ENCODE results near the gene LOC128125822. TPM values are rescaled to one million over a fixed set of nuclear protein-coding genes. Genes with fewer than 3 reads are reported as not detected.

Gene LOC128125822

DNA sequence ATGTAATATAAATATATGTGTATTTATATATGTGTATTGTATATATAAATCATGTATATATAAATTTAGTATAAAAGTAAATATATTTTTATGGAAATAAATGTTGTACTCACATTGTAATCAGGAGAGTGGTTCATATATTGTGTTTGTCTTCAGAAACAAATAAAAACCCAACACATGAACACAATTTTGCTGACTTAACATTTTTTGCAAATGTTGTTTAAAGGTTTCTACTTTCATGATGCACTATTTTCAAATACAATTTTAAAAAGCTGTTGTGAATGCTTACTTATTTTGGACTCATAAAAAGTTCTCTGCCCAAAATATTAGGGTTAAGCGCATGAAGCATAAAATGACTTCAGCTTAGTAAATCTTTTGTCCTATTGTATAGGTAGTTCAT, 39.3 kb downstream of the LOC128125822 start:
- no peaks in the 10 kb centered on the region for H3K9me3 Mint-ChIP-seq (ENCODE audit: unreplicated experiment)

DNA sequence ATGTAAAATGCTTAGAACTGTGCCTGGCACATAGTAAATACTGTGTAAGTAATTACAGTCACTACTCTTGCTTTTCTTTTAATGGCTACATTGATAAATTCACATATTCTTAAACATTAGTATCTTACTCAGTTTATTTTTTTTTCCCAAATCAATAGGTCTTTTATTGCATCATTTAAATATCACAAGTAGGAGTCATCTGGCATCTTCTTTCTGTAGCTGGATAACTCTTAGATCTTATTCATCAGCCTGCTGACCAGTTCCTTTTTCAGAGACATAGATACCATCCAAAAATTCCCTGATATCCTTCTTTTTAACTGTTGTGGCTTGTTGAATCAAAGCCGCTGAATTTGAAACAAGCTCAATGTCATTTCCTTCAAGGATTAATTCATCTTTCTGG, 43.3 kb downstream of the LOC128125822 start:
- Mint-ChIP-seq H3K4me3 (ENCODE audit: unreplicated experiment) (no peak overlapping the region), H3K27ac (ENCODE audit: unreplicated experiment) (no peak overlapping the region), H3K9me3 (ENCODE audit: unreplicated experiment) (no peaks in the 10 kb centered on the region), H3K27me3 (ENCODE audit: unreplicated experiment) (peaks cover 2% of the 10 kb centered on the region), H3K4me1 (ENCODE audit: unreplicated experiment) (no peaks in the 10 kb centered on the region), H3K36me3 (ENCODE audit: low read depth, unreplicated experiment) (no peaks in the 10 kb centered on the region)
- TF ChIP-seq, protein P1, sequence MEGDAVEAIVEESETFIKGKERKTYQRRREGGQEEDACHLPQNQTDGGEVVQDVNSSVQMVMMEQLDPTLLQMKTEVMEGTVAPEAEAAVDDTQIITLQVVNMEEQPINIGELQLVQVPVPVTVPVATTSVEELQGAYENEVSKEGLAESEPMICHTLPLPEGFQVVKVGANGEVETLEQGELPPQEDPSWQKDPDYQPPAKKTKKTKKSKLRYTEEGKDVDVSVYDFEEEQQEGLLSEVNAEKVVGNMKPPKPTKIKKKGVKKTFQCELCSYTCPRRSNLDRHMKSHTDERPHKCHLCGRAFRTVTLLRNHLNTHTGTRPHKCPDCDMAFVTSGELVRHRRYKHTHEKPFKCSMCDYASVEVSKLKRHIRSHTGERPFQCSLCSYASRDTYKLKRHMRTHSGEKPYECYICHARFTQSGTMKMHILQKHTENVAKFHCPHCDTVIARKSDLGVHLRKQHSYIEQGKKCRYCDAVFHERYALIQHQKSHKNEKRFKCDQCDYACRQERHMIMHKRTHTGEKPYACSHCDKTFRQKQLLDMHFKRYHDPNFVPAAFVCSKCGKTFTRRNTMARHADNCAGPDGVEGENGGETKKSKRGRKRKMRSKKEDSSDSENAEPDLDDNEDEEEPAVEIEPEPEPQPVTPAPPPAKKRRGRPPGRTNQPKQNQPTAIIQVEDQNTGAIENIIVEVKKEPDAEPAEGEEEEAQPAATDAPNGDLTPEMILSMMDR (IDR thresholded peaks at IDR 0.05; ENCODE audit: unreplicated experiment): no peak
- DNase-seq (ENCODE audit: low spot score): no peak

More for the DNA sequence above, 39.3 kb downstream of the LOC128125822 start:
- Mint-ChIP-seq H3K27ac (ENCODE audit: unreplicated experiment) (no peak overlapping the region), H3K4me3 (ENCODE audit: unreplicated experiment) (no peak overlapping the region), H3K4me1 (ENCODE audit: unreplicated experiment) (no peaks in the 10 kb centered on the region), H3K36me3 (ENCODE audit: low read depth, unreplicated experiment) (no peaks in the 10 kb centered on the region), H3K27me3 (ENCODE audit: unreplicated experiment) (peaks cover 1% of the 10 kb centered on the region)
- TF ChIP-seq, protein P1 (IDR thresholded peaks at IDR 0.05; ENCODE audit: unreplicated experiment): no peak
- no peak for DNase-seq (ENCODE audit: low spot score)

Other genes with a start within 250 kb of the LOC128125822 start
- gene PTP4A1, start within 50 bp of the LOC128125822 start, total RNA-seq (ENCODE audit: unreplicated experiment): 58.6 TPM
- 47.9 TPM for gene PHF3, start 63.3 kb downstream of the LOC128125822 start, total RNA-seq (ENCODE audit: unreplicated experiment)